CD8-positive, alpha-beta memory T cell (primary cell): Measurements from ENCODE around the gene BLOC1S4. TPM values are rescaled to one million over a fixed set of nuclear protein-coding genes. Genes with fewer than 3 reads are reported as not detected.
A peak's percentile ranks its signal among the peaks of the same experiment; 100 is the strongest.
"Not testable (repeated sequence)": the region's sequence is repeated elsewhere in the genome, so short reads cannot be mapped to it uniquely, and the experiment has no call there.

Experiments used
- CTCF ChIA-PET: fragments of 350-600 bp; sonication (Branson Sonifier 250); formaldehyde crosslinking; loops from one replicate; lab custom pipeline; 2021; ENCODE audit warnings: antibody characterized with exemption; lab: Charles Lee
- POLR2A ChIA-PET: fragments of 350-600 bp; sonication (Branson Sonifier 250); formaldehyde crosslinking; loops from one replicate; lab custom pipeline; 2021; ENCODE audit warnings: antibody characterized with exemption; lab: Charles Lee
- DNase-seq, 5 donors: peaks; one replicate each; pipeline versions ENCODE4 v3.0.0 to v3.0.0-alpha.2; 2020 to 2022; ENCODE audit warnings: mixed read lengths in 1 of 5
- H3K27ac ChIP-seq: one replicate; pipeline ENCODE4 v1.7.0; 2013; ENCODE audit warnings: low read depth, mild to moderate bottlenecking, low read length, moderate library complexity
- H3K27me3 ChIP-seq: 2 replicates; pipeline ENCODE4 v1.7.0; 2013; ENCODE audit warnings: low read length, mild to moderate bottlenecking; ENCODE audit not compliant: insufficient read depth, poor library complexity, severe bottlenecking
- H3K36me3 ChIP-seq: 2 replicates; pipeline ENCODE4 v1.7.0; 2013; ENCODE audit warnings: mild to moderate bottlenecking, low read length, moderate library complexity; ENCODE audit not compliant: insufficient read depth
- H3K4me1 ChIP-seq: 2 replicates; pipeline ENCODE4 v1.7.0; 2013; ENCODE audit warnings: mild to moderate bottlenecking, low read length, moderate library complexity; ENCODE audit not compliant: insufficient read depth
- H3K4me3 ChIP-seq: 2 replicates; pipeline ENCODE4 v1.7.0; 2013; ENCODE audit warnings: mild to moderate bottlenecking, low read length
- H3K9me3 ChIP-seq: 2 replicates; pipeline ENCODE4 v1.7.0; 2013; ENCODE audit warnings: mild to moderate bottlenecking, low read length
- H3K27ac Mint-ChIP-seq, 8 donors: one replicate each; pipeline ENCODE4 v1.8.0; 2020 to 2021; ENCODE audit warnings: mixed read lengths in 8 of 8, mild to moderate bottlenecking in 6 of 8, inconsistent platforms in 3 of 8, moderate library complexity in 3 of 8
- H3K27me3 Mint-ChIP-seq, 2 donors: one replicate each; pipeline ENCODE4 v1.8.0; 2020 to 2021; ENCODE audit warnings: mixed read lengths in 2 of 2, mild to moderate bottlenecking in 1 of 2, moderate library complexity in 1 of 2
- H3K36me3 Mint-ChIP-seq, 3 donors: one replicate each; pipeline ENCODE4 v1.8.0; 2020 to 2021; ENCODE audit warnings: mixed read lengths in 3 of 3, inconsistent platforms in 1 of 3, mild to moderate bottlenecking in 1 of 3
- H3K4me1 Mint-ChIP-seq, 3 donors: one replicate each; pipeline ENCODE4 v1.8.0; 2020 to 2021; ENCODE audit warnings: mixed read lengths in 3 of 3, inconsistent platforms in 1 of 3, mild to moderate bottlenecking in 1 of 3
- H3K4me3 Mint-ChIP-seq, 7 donors: one replicate each; pipeline ENCODE4 v1.8.0; 2020 to 2021; ENCODE audit warnings: mixed read lengths in 7 of 7, mild to moderate bottlenecking in 6 of 7, moderate library complexity in 4 of 7, inconsistent platforms in 2 of 7
- H3K9me3 Mint-ChIP-seq, 5 donors: one replicate each; pipeline ENCODE4 v1.8.0; 2020 to 2022; ENCODE audit warnings: mixed read lengths in 5 of 5, mild to moderate bottlenecking in 3 of 5, moderate library complexity in 2 of 5, inconsistent platforms in 1 of 5
- polyA plus RNA-seq: library from polyadenylated mRNA; unstranded; fragments of 300-500 nt; fragmentation: Illumina TruSeq; gene quantifications from one replicate; pipeline ENCODE4 v1.2.3, GENCODE V29; 2021
- total RNA-seq, 2 experiments: library from RNA; stranded (reverse); gene quantifications; one replicate each; pipeline ENCODE4 v1.2.3, GENCODE V29; 2021

BLOC1S4 gene, protein sequence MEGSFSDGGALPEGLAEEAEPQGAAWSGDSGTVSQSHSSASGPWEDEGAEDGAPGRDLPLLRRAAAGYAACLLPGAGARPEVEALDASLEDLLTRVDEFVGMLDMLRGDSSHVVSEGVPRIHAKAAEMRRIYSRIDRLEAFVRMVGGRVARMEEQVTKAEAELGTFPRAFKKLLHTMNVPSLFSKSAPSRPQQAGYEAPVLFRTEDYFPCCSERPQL
- 10 to 100 TPM; 21.5 to 22.9 TPM for total RNA-seq
- polyA plus RNA-seq = 96.7 TPM

DNA sequence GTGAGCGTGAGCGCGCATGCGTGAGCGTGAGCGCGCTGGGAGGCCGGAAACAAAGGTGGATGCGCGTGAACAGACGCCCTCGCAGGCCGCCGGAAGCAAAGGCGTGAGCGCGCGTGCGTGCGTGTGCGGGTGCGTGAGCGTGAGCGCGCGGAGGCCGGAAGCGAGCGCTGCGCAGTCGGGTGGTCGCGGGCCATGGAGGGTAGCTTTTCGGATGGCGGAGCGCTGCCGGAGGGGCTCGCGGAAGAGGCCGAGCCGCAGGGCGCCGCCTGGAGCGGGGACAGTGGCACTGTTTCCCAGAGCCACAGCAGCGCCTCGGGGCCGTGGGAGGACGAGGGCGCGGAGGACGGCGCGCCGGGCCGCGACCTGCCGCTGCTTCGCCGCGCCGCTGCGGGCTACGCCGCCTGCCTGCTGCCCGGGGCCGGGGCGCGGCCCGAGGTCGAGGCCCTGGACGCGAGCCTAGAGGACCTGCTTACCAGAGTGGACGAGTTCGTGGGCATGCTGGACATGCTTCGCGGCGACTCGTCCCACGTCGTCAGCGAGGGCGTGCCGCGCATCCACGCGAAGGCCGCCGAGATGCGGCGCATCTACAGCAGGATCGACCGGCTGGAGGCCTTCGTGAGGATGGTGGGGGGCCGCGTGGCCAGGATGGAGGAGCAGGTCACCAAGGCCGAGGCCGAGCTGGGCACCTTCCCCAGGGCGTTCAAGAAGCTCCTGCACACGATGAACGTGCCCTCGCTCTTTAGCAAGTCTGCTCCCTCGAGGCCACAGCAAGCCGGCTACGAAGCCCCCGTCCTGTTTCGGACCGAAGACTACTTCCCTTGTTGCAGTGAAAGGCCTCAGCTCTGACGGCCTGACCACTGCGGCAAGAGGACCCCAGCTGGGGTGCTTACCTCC is at the start of gene BLOC1S4:
BLOC1S4 (plus strand) TSS at position 157 of the 894 bp plus-strand sequence; CDS start at position 193, 36 bp downstream.
- H3K4me3 ChIP-seq = peak within 1 kb of the TSS; percentile 78

GRCh38 chr4:6668391-6668790 is 47.6 kb upstream of the BLOC1S4 start:
- Histone ChIP-seq H3K27ac (no peak overlapping the region), H3K4me3 (no peak overlapping the region), H3K27me3 (no peaks in the 10 kb centered on the region), H3K4me1 (peaks cover 8% of the 10 kb centered on the region), H3K36me3 (no peaks in the 10 kb centered on the region), H3K9me3 (no peaks in the 10 kb centered on the region)
- peaks cover 0 to 13% (median 5%) of the 10 kb centered on the region in 3 donors for H3K36me3 Mint-ChIP-seq
- no peak for DNase-seq
- peaks cover 0 to under 1% (median 0%) of the 10 kb centered on the region in 5 donors for H3K9me3 Mint-ChIP-seq
- H3K27ac Mint-ChIP-seq = no peak overlapping the region
- peaks cover 3 to 6% of the 10 kb centered on the region in 2 donors for H3K27me3 Mint-ChIP-seq
- H3K4me3 Mint-ChIP-seq = no peak overlapping the region
- ChIA-PET CTCF (interaction anchor here (10.4 kb wide), 1 partner anchor 39 kb away, joined by 369 read pairs; the partner anchor contains the start of genes BLOC1S4, MRFAP1L1 and S100P), POLR2A (no interaction called here)
- peaks cover 5 to 9% (median 5%) of the 10 kb centered on the region in 3 donors for H3K4me1 Mint-ChIP-seq

More for the DNA sequence above, at the start of gene BLOC1S4:
- H3K4me3 Mint-ChIP-seq = peak within 1 kb of the TSS; percentile 93 to 97 (median 96)
- Histone ChIP-seq H3K27me3 (no peaks in the 10 kb centered on the region), H3K9me3 (no peaks in the 10 kb centered on the region), H3K36me3 (peaks cover 3% of the 10 kb centered on the region), H3K27ac (peak within 1 kb of the TSS; percentile 80), H3K4me1 (peaks cover 34% of the 10 kb centered on the region)
- DNase-seq = peak; percentile 83 to 94 (median 92)
- ChIA-PET CTCF (interaction anchor here (0.7 to 29.4 kb wide), 13 partner anchors 9 to 353 kb away, joined by 3 to 369 read pairs (median 9); partner anchors contain the start of genes GRPEL1, MRFAP1 and TADA2B), POLR2A (interaction anchor here (0.6 to 5.8 kb wide), 17 partner anchors 18 to 352 kb away, joined by 3 to 50 read pairs (median 7); partner anchors contain the start of genes GRPEL1 and MRFAP1)
- H3K36me3 Mint-ChIP-seq = peaks cover 0 to 19% (median 0%) of the 10 kb centered on the region in 3 donors
- H3K4me1 Mint-ChIP-seq = peaks cover 29 to 48% (median 48%) of the 10 kb centered on the region in 3 donors
- H3K27me3 Mint-ChIP-seq = no peaks in the 10 kb centered on the region
- H3K9me3 Mint-ChIP-seq = peaks cover 0 to 2% (median 0%) of the 10 kb centered on the region in 5 donors
- H3K27ac Mint-ChIP-seq = peak within 1 kb of the TSS; percentile 92 to 98 (median 96)

- Mint-ChIP-seq H3K27me3 (peaks cover 0 to 4% of the 10 kb centered on the region in 2 donors), H3K9me3 (peaks cover 0 to 3% (median 0%) of the 10 kb centered on the region in 5 donors), H3K4me1 (peaks cover 29 to 32% (median 31%) of the 10 kb centered on the region in 3 donors), H3K36me3 (peaks cover 6 to 40% (median 15%) of the 10 kb centered on the region in 3 donors), H3K27ac (peak overlapping the region in 2 of 8 donors; percentile 74 to 91), H3K4me3 (peak overlapping the region in 2 of 7 donors; percentile 41 to 80)
- Histone ChIP-seq H3K4me3 (no peak overlapping the region), H3K4me1 (peaks cover 18% of the 10 kb centered on the region), H3K36me3 (peaks cover 10% of the 10 kb centered on the region), H3K27me3 (no peaks in the 10 kb centered on the region), H3K9me3 (no peaks in the 10 kb centered on the region), H3K27ac (no peak overlapping the region)
- ChIA-PET CTCF (interaction anchor here (1.3 to 10.4 kb wide), 2 partner anchors 19 to 35 kb away, joined by 3 to 369 read pairs; partner anchors contain the start of genes BLOC1S4, MRFAP1L1 and S100P), POLR2A (interaction anchor here (1.0 kb wide), 1 partner anchor 25 kb away, joined by 3 read pairs; no protein-coding TSS in a partner anchor)
- DNase-seq = no peak
Observed at GRCh38 chr4:6671648-6672047, 44.3 kb upstream of the BLOC1S4 start.

GRCh38 chr4:6672131-6672530 is 43.8 kb upstream of the BLOC1S4 start:
- H3K27me3 ChIP-seq = no peaks in the 10 kb centered on the region
- ChIA-PET POLR2A (no interaction called here), CTCF (interaction anchor here (1.3 to 10.4 kb wide), 2 partner anchors 19 to 35 kb away, joined by 3 to 369 read pairs; partner anchors contain the start of genes BLOC1S4, MRFAP1L1 and S100P)
- Mint-ChIP-seq H3K27ac (peak overlapping the region in 1 of 8 donors; percentile 74), H3K4me1 (peaks cover 34 to 37% (median 36%) of the 10 kb centered on the region in 3 donors), H3K36me3 (peaks cover 9 to 45% (median 17%) of the 10 kb centered on the region in 3 donors), H3K4me3 (no peak overlapping the region), H3K9me3 (peaks cover 0 to 3% (median 0%) of the 10 kb centered on the region in 5 donors), H3K27me3 (peaks cover 0 to 4% of the 10 kb centered on the region in 2 donors)
- H3K36me3 ChIP-seq = peaks cover 10% of the 10 kb centered on the region
- H3K9me3 ChIP-seq = no peaks in the 10 kb centered on the region
- no peak overlapping the region for H3K4me3 ChIP-seq
- peak in 1 of 5 donors; percentile 45 for DNase-seq
- no peak overlapping the region for H3K27ac ChIP-seq
- H3K4me1 ChIP-seq = peaks cover 23% of the 10 kb centered on the region

- H3K27ac Mint-ChIP-seq = peak overlapping the region in 5 of 8 donors; percentile 97 to 99 (median 98)
- Histone ChIP-seq H3K4me1 (peaks cover 28% of the 10 kb centered on the region), H3K36me3 (peaks cover 14% of the 10 kb centered on the region), H3K27ac (peak overlapping the region; percentile 84)
- peaks cover 39 to 42% (median 41%) of the 10 kb centered on the region in 3 donors for H3K4me1 Mint-ChIP-seq
- ChIA-PET POLR2A (interaction anchor here (1.2 to 4.6 kb wide), 9 partner anchors 9 to 314 kb away, joined by 3 to 77 read pairs (median 50); partner anchors contain the start of genes BLOC1S4, MRFAP1, MRFAP1L1 and S100P), CTCF (interaction anchor here (0.9 to 10.4 kb wide), 9 partner anchors 9 to 201 kb away, joined by 3 to 369 read pairs (median 7); partner anchors contain the start of genes BLOC1S4, MRFAP1, MRFAP1L1 and S100P)
- H3K4me3 ChIP-seq, H3K9me3 ChIP-seq, H3K9me3 Mint-ChIP-seq, H3K27me3 ChIP-seq, H3K27me3 Mint-ChIP-seq: not testable (repeated sequence)
- H3K36me3 Mint-ChIP-seq = peaks cover 9 to 51% (median 18%) of the 10 kb centered on the region in 3 donors
- DNase-seq = peak in 1 of 5 donors; percentile 47
- peak overlapping the region in 4 of 7 donors; percentile 95 to 99 (median 96) for H3K4me3 Mint-ChIP-seq
Observed at GRCh38 chr4:6672541-6673190, 43.3 kb upstream of the BLOC1S4 start.

GRCh38 chr4:6673191-6673659 is 42.7 kb upstream of the BLOC1S4 start:
- H3K27ac ChIP-seq = peak overlapping the region; percentile 84
- peaks cover 43 to 44% (median 44%) of the 10 kb centered on the region in 3 donors for H3K4me1 Mint-ChIP-seq
- not testable (repeated sequence) for H3K9me3 ChIP-seq, H3K9me3 Mint-ChIP-seq, H3K27me3 ChIP-seq, H3K27me3 Mint-ChIP-seq
- ChIA-PET CTCF (interaction anchor here (0.7 to 10.4 kb wide), 10 partner anchors 9 to 200 kb away, joined by 3 to 369 read pairs (median 12); partner anchors contain the start of genes BLOC1S4, MRFAP1, MRFAP1L1 and S100P), POLR2A (interaction anchor here (0.6 to 4.6 kb wide), 13 partner anchors 9 to 395 kb away, joined by 3 to 77 read pairs (median 7); partner anchors contain the start of genes BLOC1S4, GRPEL1, MRFAP1 and MRFAP1L1)
- peak overlapping the region; percentile 95 to 99 (median 97) for H3K4me3 Mint-ChIP-seq
- peaks cover 14% of the 10 kb centered on the region for H3K36me3 ChIP-seq
- peak in 2 of 5 donors; percentile 44 to 62 for DNase-seq
- H3K27ac Mint-ChIP-seq = peak overlapping the region; percentile 95 to 99 (median 98)
- H3K4me3 ChIP-seq = peak overlapping the region; percentile 65
- H3K4me1 ChIP-seq = peaks cover 30% of the 10 kb centered on the region
- H3K36me3 Mint-ChIP-seq = peaks cover 9 to 54% (median 16%) of the 10 kb centered on the region in 3 donors
